Ramos (cell line): ENCODE measurements around the gene ZNF90.
"Not testable (repeated sequence)": the region's sequence is repeated elsewhere in the genome, so short reads cannot be mapped to it uniquely, and the experiment has no call there.

Experiments
- in situ Hi-C: fragments of 300-500 bp; cut with MboI; formaldehyde crosslinking; loops from one replicate; pipeline ENCODE4 v1.14.3; 2022; ENCODE audit warnings: low sequenced_read_pairs; ENCODE audit not compliant: unreplicated experiment

The ZNF90 gene

DNA sequence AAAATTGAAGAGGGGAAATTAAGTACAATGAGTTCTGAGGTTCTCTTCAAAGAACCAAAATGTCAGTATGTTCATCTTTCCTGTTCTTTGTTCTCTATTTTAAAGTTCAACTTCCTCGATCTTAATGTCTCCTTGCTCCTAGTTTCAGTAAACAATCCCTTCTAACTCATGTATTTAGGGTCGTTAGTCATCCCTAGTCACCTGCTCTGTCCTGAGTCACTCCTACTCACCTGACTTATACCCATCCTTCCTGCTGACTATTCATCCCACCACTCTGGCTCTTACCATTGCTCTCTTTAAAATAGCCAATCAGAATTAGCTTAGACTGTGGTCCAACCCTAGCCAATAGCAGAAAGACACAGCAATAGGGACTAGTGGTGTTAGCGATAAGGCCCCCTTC is 24.3 kb downstream of the ZNF90 start:
- in situ Hi-C loops, result no loop called here

- in situ Hi-C loops, result no loop called here
Measured at GRCh38 chr19:20103091-20103740, 25.4 kb downstream of the ZNF90 start.

GRCh38 chr19:20107301-20107700 is 29.5 kb downstream of the ZNF90 start:
- in situ Hi-C loops, result no loop called here

GRCh38 chr19:20118064-20118839 is 40.5 kb downstream of the ZNF90 start:
- in situ Hi-C loops, result not testable (repeated sequence)

GRCh38 chr19:20124879-20125278 is 47.1 kb downstream of the ZNF90 start:
- in situ Hi-C loops, result no loop called here

- in situ Hi-C loops, result not testable (repeated sequence)
Measured at GRCh38 chr19:20132933-20133332, 55.1 kb downstream of the ZNF90 start.

DNA sequence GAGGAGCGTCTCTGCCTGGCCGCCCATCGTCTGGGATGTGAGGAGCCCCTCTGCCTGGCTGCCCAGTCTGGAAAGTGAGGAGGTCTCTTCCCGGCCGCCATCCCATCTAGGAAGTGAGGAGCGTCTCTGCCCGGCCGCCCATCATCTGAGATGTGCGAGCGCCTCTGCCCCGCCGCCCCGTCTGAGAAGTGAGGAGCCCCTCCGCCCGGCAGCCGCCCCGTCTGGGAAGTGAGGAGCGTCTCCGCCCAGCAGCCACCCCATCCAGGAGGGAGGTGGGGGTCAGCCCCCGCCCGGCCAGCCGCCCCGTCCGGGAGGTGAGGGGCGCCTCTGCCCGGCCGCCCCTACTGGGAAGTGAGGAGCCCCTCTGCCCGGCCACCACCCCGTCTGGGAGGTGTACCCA is 59.9 kb downstream of the ZNF90 start:
- in situ Hi-C loops, result not testable (repeated sequence)

GRCh38 chr19:20151617-20152145 is 73.9 kb downstream of the ZNF90 start:
- in situ Hi-C loops, result no loop called here

DNA sequence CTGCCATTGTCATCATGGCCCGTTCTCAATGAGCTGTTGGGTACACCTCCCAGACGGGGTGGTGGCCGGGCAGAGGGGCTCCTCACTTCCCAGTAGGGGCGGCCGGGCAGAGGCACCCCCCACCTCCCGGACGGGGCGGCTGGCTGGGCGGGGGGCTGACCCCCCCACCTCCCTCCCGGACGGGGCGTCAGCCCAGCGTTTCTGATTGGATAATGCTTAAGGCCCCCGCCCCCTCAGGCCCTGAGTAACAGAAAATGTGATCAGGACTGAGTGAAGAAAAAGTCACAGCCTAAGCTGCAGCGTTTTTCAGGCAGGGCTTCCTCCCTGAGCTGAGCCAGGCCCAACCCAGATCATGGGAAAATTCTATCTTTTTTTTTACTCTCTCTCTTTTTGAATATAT is 74.7 kb downstream of the ZNF90 start:
- in situ Hi-C loops, result not testable (repeated sequence)

GRCh38 chr19:20153281-20153680 is 75.5 kb downstream of the ZNF90 start:
- in situ Hi-C loops, result no loop called here

- in situ Hi-C loops, result no loop called here
Measured at GRCh38 chr19:20154636-20155035, 76.8 kb downstream of the ZNF90 start.

DNA sequence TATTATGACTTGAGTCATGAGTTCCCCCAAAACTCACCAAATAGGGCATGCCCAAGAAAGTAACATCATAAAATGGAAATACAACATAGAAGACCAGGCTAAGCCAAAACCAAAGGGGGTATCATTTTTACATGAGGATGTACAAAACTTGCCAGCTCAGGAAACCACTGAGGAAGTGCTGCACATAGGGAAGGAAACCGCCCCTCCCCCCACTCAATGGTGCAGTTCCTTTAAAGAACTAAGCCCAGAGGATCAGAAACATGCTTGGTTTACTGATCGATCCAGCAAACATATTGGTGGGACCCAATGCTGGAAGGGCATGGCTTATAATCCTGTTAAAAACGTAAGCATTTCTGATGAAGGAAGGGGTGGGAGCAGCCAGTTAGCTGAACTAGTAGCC is 85.0 kb downstream of the ZNF90 start:
- in situ Hi-C loops, result no loop called here

- in situ Hi-C loops, result no loop called here
Measured at GRCh38 chr19:20164456-20164855, 86.7 kb downstream of the ZNF90 start.

- in situ Hi-C loops, result no loop called here
Measured at GRCh38 chr19:20165971-20166592, 88.3 kb downstream of the ZNF90 start.

DNA sequence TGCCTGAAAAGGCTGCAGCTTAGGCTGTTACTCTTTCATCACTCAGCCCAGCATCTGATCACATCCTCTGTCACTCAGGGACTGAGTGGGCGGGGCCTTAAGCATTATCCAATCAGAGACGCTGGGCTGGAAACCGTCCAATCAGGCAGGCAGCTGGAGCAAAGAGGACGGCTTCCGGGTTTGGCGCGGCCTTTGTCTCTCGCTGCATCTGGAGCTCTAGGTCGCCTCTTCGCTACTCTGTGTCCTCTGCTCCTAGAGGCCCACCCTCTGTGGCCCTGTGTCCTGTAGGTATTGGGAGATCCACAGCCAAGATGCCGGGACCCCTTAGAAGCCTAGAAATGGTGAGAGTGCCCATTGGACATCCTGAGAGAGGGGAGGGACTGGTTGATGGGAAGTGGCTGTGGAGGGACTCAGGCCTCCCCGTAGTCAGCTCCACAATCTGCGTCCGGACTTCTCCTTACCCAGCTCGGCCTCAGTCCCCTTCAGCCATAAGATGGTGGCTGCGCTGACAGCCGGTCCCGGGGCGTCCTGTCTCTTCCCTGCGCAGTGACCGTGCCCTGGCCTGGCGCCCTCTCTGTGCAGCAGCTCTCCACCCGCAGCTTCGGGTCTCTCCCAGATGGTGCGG is 89.3 kb downstream of the ZNF90 start, which contains the start of gene ZNF486:
Gene ZNF486 (plus strand): TSS at position 195 of the 625 bp plus-strand sequence. CDS start 117 bp downstream, at position 312.
- in situ Hi-C loops, result no loop called here

DNA sequence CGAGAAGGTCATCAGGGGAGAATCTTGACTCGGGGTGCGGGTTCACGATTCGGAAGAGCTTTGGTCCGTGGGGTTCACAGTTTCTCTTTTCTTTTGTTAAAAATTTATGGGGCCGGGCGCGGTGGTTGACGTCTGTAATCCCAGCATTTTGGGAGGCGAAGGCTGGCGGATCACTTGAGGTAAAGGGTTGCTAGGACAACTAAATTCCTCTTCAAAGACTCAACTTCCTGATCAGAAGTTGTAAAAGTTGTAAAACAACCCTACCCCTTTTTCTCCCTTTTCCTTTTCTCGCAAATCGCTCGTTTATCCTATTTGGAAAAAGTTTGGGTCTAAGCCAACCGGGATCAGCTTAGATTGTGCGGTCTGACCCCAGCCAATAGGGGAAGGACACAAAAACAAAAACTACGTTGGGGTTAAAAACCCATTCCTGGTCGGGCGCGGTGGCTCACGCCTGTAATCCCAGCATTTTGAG is 89.9 kb downstream of the ZNF90 start:
- in situ Hi-C loops, result no loop called here
